MCF 10A (cell line): Measurements from ENCODE around the gene NRXN3. TPM values are rescaled to one million over a fixed set of nuclear protein-coding genes. Genes with fewer than 3 reads are reported as not detected.

Source experiments
- BruUV-seq: library from RNA; stranded (reverse); fragments of 400-500 nt; replicated peaks from 2 replicates; lab custom pipeline; 2021; lab: Mats Ljungman, UMichigan
- CTCF ChIA-PET: fragments of 300-600 bp; sonication (Branson Sonifier 250); formaldehyde crosslinking; extraction: SDS; loops from one replicate; lab custom pipeline; 2021; ENCODE audit warnings: antibody characterized with exemption, inconsistent platforms; lab: Yijun Ruan, JAX
- POLR2A ChIA-PET: fragments of 300-600, 350-650 bp; sonication (Branson Sonifier 250); formaldehyde crosslinking; extraction: SDS; loops from one replicate; lab custom pipeline; 2020; ENCODE audit warnings: antibody characterized with exemption, inconsistent platforms; lab: Yijun Ruan, JAX
- DNase-seq: peaks from one replicate; pipeline ENCODE4 v3.0.0-alpha.2; 2018; ENCODE audit not compliant: unreplicated experiment
- H3K27ac Mint-ChIP-seq: one replicate; pipeline ENCODE4 v1.8.0; 2022; ENCODE audit warnings: mild to moderate bottlenecking, low read depth, mixed read lengths; ENCODE audit not compliant: unreplicated experiment
- H3K27me3 Mint-ChIP-seq: one replicate; pipeline ENCODE4 v1.8.0; 2022; ENCODE audit warnings: mixed read lengths; ENCODE audit not compliant: insufficient read depth, unreplicated experiment
- H3K36me3 Mint-ChIP-seq: one replicate; pipeline ENCODE4 v1.8.0; 2022; ENCODE audit warnings: mild to moderate bottlenecking, moderate library complexity, mixed read lengths; ENCODE audit not compliant: insufficient read depth, unreplicated experiment
- H3K4me1 Mint-ChIP-seq: one replicate; pipeline ENCODE4 v1.8.0; 2022; ENCODE audit warnings: mixed read lengths; ENCODE audit not compliant: insufficient read depth, unreplicated experiment
- H3K4me3 Mint-ChIP-seq: one replicate; pipeline ENCODE4 v1.8.0; 2022; ENCODE audit warnings: mild to moderate bottlenecking, moderate library complexity, mixed read lengths; ENCODE audit not compliant: unreplicated experiment
- H3K9me3 Mint-ChIP-seq: one replicate; pipeline ENCODE4 v1.8.0; 2022; ENCODE audit warnings: mixed read lengths; ENCODE audit not compliant: unreplicated experiment
- CTCF ChIP-seq: fragments of 200-600 bp; IDR thresholded peaks from one replicate; pipeline ENCODE4 v1.8.0; 2022; ENCODE audit warnings: antibody characterized with exemption, mild to moderate bottlenecking; ENCODE audit not compliant: unreplicated experiment
- intact Hi-C: fragments of 100-400 bp; cut with micrococcal nuclease; formaldehyde crosslinking; loops from 2 replicates; pipeline ENCODE4 v1.14.1; 2022
- total RNA-seq: library from RNA; stranded (reverse); gene quantifications from 2 replicates; pipeline ENCODE4 v1.2.3, GENCODE V29; 2022

Gene NRXN3
- total RNA-seq, 1 experiment from 2014 or later = not detected

GRCh38 chr14:79451601-79452000 is 1281.4 kb downstream of the NRXN3 start:
- H3K9me3 Mint-ChIP-seq = no peaks in the 10 kb centered on the region
- no peak overlapping the region for H3K4me3 Mint-ChIP-seq
- TF ChIP-seq CTCF = no peak
- H3K27ac Mint-ChIP-seq = no peak overlapping the region
- H3K36me3 Mint-ChIP-seq = no peaks in the 10 kb centered on the region
- intact Hi-C loops = no loop called here
- H3K4me1 Mint-ChIP-seq = no peaks in the 10 kb centered on the region
- ChIA-PET POLR2A (no interaction called here), CTCF (interaction anchor here (0.6 kb wide), 1 partner anchor 379 kb away, joined by 3 read pairs; no protein-coding TSS in a partner anchor)
- no peak for DNase-seq
- no TSS peak for BruUV-seq
- H3K27me3 Mint-ChIP-seq = peaks cover 19% of the 10 kb centered on the region

GRCh38 chr14:79453276-79453675 is 1283.1 kb downstream of the NRXN3 start:
- Mint-ChIP-seq H3K4me3 (no peak overlapping the region), H3K4me1 (no peaks in the 10 kb centered on the region), H3K27me3 (peaks cover 27% of the 10 kb centered on the region), H3K36me3 (no peaks in the 10 kb centered on the region), H3K27ac (no peak overlapping the region), H3K9me3 (no peaks in the 10 kb centered on the region)
- BruUV-seq = no TSS peak
- intact Hi-C loops = no loop called here
- no peak for TF ChIP-seq CTCF
- no peak for DNase-seq
- POLR2A ChIA-PET = no interaction called here
- CTCF ChIA-PET = no interaction called here

GRCh38 chr14:79464468-79464867 is 1294.3 kb downstream of the NRXN3 start:
- CTCF ChIA-PET = interaction anchor here (0.7 kb wide), 1 partner anchor 391 kb away, joined by 3 read pairs; no protein-coding TSS in a partner anchor
- H3K36me3 Mint-ChIP-seq = no peaks in the 10 kb centered on the region
- no peak for DNase-seq
- no peak for TF ChIP-seq CTCF
- no TSS peak for BruUV-seq
- no peak overlapping the region for H3K4me3 Mint-ChIP-seq
- POLR2A ChIA-PET = no interaction called here
- H3K9me3 Mint-ChIP-seq = no peaks in the 10 kb centered on the region
- peaks cover 13% of the 10 kb centered on the region for H3K27me3 Mint-ChIP-seq
- intact Hi-C loops = no loop called here
- H3K27ac Mint-ChIP-seq = no peak overlapping the region
- H3K4me1 Mint-ChIP-seq = no peaks in the 10 kb centered on the region

- H3K27ac Mint-ChIP-seq = no peak overlapping the region
- intact Hi-C loops = no loop called here
- ChIA-PET CTCF (no interaction called here), POLR2A (no interaction called here)
- no peaks in the 10 kb centered on the region for H3K9me3 Mint-ChIP-seq
- DNase-seq = no peak
- H3K27me3 Mint-ChIP-seq = peaks cover 14% of the 10 kb centered on the region
- TF ChIP-seq CTCF = no peak
- no TSS peak for BruUV-seq
- H3K4me1 Mint-ChIP-seq = no peaks in the 10 kb centered on the region
- no peak overlapping the region for H3K4me3 Mint-ChIP-seq
- H3K36me3 Mint-ChIP-seq = no peaks in the 10 kb centered on the region
Measured at GRCh38 chr14:79465651-79466050, 1295.5 kb downstream of the NRXN3 start.
